Measurements from ENCODE around the gene SLC7A1.

Gene SLC7A1

DNA sequence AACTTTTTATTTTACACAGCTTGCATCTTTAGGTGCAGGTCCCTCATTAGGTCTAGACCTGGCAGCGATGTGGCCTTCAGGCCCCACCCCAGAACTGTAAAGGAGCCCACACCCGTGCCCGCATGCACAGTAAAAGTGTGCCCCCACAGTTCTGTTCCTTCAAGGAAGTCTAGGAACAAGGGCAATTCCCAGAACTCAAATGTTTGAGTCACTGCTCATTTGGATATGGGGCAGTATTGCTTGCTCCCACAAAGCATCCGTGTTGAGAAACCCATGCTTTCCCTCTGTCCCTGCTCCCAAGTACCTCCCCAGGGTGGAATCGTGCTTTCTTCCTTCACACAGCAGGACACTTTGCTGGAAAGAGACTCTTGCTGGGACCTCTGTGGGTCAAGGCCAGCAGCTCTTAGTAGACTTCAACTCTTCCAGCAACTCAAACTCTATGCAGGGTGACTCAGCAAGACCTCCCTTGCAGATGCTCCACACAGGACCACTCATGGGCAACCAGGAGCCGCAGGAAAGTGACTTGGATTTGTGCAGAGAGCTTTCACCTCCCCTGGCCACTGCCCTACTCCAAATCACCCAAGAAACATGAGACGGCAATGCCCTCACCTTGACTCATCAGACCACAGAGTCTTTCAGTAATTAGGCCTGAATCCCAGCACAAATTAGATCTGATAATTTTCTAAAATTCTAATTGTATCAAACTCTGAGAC is 12.3 kb downstream of the SLC7A1 start:
- no peak for DNase-seq (ENCODE audit: low read depth in 3 of 3)

DNA sequence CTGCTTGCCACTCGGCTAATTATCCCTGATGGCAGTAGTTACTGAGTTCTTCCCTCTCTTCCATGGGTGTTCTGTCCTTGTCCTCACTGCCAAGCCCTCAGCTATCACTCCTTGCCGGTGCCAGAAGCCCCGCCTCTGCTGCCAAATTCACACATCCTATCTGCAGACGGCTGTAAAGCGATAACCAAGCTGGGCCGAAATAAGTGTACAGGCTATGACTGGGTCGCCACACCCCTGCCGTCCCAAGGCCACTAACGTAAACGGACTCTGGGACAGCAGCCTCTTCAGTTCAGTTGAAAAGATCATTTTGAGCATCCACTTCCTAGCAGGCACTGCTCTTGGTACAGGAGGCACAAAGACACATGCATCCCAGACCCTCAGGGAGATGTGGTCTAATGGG is 13.3 kb downstream of the SLC7A1 start:
- no peak for DNase-seq (ENCODE audit: low read depth in 3 of 3)

DNA sequence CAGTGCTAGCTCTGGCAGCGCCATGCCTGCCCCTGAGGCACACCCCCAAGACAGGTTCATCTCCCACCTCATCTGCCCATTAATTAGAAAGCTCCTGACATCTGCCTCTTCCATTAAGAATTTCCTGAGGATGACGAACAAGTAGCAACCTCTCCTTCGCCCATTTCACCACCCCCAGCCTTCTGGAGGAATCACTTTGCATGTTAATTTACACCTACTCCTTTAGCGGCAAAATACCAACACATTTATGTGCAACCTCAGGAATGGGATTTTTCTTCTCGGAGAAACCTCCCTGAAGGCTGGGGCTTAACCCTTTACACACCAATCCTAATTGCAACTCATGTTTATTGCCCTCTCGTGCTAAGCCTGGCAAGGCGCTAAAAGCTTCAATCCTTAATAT is 13.8 kb downstream of the SLC7A1 start:
- DNase-seq (ENCODE audit: low read depth in 3 of 3), result no peak

GRCh38 chr13:29579094-29579493 is 16.4 kb downstream of the SLC7A1 start:
- DNase-seq (ENCODE audit: low read depth in 3 of 3), result no peak

DNA sequence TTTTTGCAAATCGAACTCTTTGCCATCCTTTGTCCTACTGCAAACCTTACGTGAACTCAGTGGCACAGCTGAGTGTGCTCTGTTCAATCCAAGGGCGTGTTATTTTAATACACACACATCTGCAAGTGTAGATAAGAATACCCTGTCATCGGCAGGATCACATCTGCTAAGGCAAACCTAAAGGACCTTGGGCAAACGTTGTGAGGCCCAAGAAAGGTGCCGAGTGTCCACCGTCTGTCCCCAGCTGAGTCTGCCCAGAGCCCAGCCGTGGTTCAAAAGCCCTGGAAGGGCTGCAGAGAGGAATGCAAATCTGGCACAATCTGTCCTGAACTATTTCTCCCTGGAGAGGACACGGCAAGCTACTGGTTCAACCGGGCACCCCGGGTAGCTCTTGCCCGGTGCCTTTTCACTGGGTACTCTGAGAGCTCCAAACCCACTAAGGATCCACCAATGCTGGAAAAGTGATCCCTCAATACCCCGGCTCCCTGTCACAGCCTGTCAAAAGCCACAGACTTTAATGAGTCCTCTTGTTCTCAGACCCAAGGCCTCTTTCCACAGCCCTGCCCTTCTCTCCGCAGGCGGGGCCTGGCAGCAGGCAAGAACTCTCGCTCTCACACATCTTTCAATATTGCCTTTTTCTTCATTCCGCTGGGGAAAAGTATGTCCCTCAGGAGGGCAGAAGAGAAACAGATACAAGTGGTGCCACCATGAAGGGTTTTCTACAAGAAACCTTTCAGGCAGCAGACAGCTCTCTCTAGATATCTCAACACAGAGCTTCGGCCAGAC is 17.0 kb downstream of the SLC7A1 start:
- DNase-seq (ENCODE audit: low read depth in 3 of 3), result no peak

DNA sequence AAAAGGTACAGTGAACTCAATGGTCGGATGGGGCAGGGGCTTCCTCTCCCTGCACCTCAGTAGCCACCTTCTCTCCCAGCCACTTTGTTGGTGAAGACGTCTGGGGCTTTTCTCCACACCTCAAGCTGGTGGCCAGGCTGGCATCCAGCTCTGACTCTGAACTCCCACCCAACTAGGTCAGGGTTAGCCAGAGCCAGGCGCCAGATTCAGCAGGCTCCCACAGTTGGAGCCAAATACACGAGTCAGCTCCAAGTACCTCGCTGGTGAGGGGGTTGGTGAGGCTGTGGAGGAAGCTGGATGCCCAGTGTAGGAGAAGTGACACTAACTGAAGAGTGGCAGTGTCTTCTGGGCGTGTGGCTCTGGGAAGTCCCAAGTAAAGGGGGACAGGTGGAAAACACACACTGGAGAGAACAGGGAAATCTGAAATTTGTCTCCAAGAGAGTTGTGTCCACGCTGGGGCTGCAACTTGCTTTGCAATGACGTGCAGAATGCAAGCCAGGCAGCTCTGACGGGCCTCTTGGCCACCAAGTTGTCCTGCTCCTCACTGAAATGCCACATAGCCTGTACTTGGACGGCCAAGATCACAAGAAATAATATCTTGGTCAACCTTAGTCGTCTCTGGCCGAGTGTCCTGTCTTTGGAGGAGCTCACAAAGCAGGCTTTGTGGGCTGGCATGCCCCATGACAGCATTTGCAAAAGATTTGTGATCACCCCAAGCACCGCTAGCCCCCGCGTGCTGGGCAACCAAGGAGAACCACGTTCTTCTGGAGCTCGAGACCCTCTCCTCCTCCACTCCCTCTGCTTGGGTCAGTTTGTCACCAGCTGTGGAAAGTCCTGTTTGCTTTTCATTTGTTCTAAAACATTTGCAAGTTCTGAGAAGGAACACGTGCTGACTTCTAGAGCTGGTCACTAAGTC is 18.1 kb downstream of the SLC7A1 start:
- DNase-seq (ENCODE audit: low read depth in 3 of 3), result no peak

GRCh38 chr13:29576581-29576980 is 18.9 kb downstream of the SLC7A1 start:
- DNase-seq (ENCODE audit: low read depth in 3 of 3), result no peak

- no peak for DNase-seq (ENCODE audit: low read depth in 3 of 3)
Observed at GRCh38 chr13:29575098-29575497, 20.4 kb downstream of the SLC7A1 start.

DNA sequence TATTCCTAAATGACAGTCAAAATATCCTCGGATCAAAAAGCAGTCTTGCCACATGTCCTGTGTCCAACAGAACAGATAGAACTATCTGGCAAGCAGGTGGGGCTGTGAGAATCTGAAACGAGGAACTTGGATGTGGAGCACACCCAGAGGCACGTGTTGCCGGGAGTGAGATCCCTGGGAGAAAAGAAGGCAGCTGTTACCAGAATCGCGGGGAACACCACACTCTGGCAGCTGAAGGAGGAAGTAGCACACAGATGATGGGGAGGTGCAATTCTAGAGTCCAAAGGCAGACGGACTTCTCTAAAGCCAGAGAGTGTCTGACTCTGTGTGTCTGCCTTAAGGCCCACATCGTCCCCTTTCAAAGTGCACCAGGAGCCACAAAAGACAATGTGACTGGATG is 22.3 kb downstream of the SLC7A1 start:
- DNase-seq (ENCODE audit: low read depth in 3 of 3), result no peak

DNA sequence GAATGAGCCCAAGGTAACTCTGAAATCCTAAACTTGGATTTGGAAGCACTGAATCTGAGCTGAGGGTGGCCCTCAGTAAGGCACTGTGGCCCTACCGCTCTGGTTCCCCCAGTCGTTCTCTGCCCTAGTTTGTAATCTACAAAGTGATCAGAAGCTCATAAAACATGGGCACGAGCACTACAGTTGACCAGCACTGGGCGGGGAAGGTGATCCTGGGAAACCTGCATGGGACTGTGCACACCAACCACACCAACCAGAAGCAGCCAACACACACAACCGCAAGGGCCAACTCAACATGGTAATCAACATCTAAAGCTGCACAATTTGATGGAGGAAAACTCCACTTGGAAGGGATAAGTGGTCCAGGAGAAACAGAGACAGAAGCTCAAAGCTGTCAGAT is 22.9 kb downstream of the SLC7A1 start:
- DNase-seq (ENCODE audit: low read depth in 3 of 3), result no peak

- DNase-seq (ENCODE audit: low read depth in 3 of 3), result no peak
Observed at GRCh38 chr13:29571876-29572570, 23.5 kb downstream of the SLC7A1 start.

- no peak for DNase-seq (ENCODE audit: low read depth in 3 of 3)
Observed at GRCh38 chr13:29570051-29570654, 25.3 kb downstream of the SLC7A1 start.

GRCh38 chr13:29569253-29570050 is 26.0 kb downstream of the SLC7A1 start:
- DNase-seq (ENCODE audit: low read depth in 3 of 3), result no peak

DNA sequence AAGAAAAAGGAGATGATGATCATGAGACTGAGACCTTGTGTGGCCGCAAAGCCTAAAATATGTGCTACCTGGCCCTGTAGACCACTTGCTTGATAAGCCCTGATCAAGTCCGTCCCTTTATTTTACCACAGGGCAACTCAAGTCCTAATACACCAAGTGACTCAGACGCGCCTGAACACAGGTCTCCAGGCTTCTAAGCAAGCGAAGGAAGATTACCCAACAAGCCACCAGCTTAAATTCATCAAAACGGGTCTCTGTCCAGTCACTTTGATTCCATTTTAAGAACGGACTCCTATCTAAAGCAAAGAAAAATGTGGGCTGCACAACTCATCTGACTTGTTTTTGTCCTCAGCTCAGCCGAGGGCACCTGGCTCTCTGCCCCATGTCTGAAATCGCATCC is 26.8 kb downstream of the SLC7A1 start:
- no peak for DNase-seq (ENCODE audit: low read depth in 3 of 3)

DNA sequence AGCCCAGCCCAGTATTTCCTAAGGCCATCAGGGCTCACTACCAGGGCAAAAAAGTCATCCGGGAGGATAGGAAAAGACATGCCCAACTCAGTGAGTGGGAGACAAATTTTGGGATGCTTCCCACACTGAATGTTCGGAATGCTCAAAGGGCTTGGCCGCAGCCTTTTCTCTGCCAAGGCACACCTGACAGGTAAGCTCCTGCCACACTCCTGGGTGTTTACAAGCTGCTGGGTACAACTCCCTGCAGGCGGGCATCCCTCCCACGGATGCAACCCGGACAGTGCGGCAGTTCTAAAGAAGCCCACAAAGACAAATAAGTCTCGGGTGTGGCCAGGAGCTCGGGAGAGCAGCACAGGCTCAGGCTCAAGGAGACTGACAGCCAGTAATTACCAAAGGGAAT is 28.1 kb downstream of the SLC7A1 start:
- DNase-seq (ENCODE audit: low read depth in 3 of 3), result no peak

- no peak for DNase-seq (ENCODE audit: low read depth in 3 of 3)
Observed at GRCh38 chr13:29566206-29566605, 29.3 kb downstream of the SLC7A1 start.

- DNase-seq (ENCODE audit: low read depth in 3 of 3), result no peak
Observed at GRCh38 chr13:29564818-29565217, 30.7 kb downstream of the SLC7A1 start.

DNA sequence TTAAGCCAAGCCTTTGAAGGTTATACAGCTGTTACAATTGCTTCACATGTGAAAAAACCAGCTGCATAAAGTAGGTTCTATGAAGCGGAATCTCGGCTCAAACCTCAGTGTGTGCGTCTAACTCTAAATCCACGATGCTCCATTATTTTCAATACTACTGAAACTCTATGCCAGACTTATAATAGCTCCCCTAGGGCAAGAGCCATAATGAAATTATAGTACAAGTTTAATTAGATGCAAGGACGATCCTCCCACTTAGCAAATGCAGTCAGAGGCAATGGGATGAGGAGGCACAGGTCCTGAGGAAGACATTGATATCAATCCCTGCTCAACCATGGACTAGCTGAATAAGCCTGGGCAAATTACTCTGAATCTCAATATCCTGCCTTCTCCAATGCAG is 31.1 kb downstream of the SLC7A1 start:
- DNase-seq (ENCODE audit: low read depth in 3 of 3), result no peak

GRCh38 chr13:29563941-29564340 is 31.5 kb downstream of the SLC7A1 start:
- DNase-seq (ENCODE audit: low read depth in 3 of 3), result no peak

- DNase-seq (ENCODE audit: low read depth in 3 of 3), result no peak
Observed at GRCh38 chr13:29562786-29563438, 32.6 kb downstream of the SLC7A1 start.
